Caco-2 (cell line): ENCODE results near the gene SERINC5. TPM values are rescaled to one million over a fixed set of nuclear protein-coding genes. Genes with fewer than 3 reads are reported as not detected.

ENCODE experiments used
- BruUV-seq: library from RNA; stranded (reverse); fragments of 400-500 nt; replicated peaks from 2 replicates; lab custom pipeline; 2021; lab: Mats Ljungman, UMichigan
- CTCF ChIA-PET: fragments of 300-600 bp; sonication (Branson Sonifier 250); formaldehyde crosslinking; loops from one replicate; lab custom pipeline; 2022; ENCODE audit warnings: antibody characterized with exemption; lab: Charles Lee
- POLR2A ChIA-PET: fragments of 300-600 bp; sonication (Branson Sonifier 250); formaldehyde crosslinking; loops from one replicate; lab custom pipeline; 2022; ENCODE audit warnings: antibody characterized with exemption; lab: Charles Lee
- DNase-seq, 2 experiments: peaks; one replicate each; pipeline versions ENCODE4 v3.0.0 to v3.0.0-alpha.2; 2020 to 2022
- H3K27me3 ChIP-seq: replicated peaks from 2 replicates; pipeline ENCODE4 v1.6.0; 2011; ENCODE audit warnings: low read length; ENCODE audit not compliant: control insufficient read depth, insufficient read depth
- H3K36me3 ChIP-seq: 2 replicates; pipeline ENCODE4 v1.5.1; 2011; ENCODE audit warnings: low read length; ENCODE audit not compliant: control insufficient read depth, insufficient read depth
- H3K4me1 ChIP-seq: fragments of 250-450 bp; sonication (Bioruptor Pico); 2 replicates; pipeline ENCODE4 v1.5.1; 2020; ENCODE audit warnings: mild to moderate bottlenecking
- H3K4me3 ChIP-seq: 2 replicates; pipeline ENCODE4 v1.5.1; 2011; ENCODE audit warnings: low read depth, mild to moderate bottlenecking, control low read depth, low read length
- H3K9me3 ChIP-seq: fragments of 250-450 bp; sonication (Bioruptor Pico); 2 replicates; pipeline ENCODE4 v1.5.1; 2020; ENCODE audit warnings: mild to moderate bottlenecking, moderate library complexity
- H3K27ac Mint-ChIP-seq: one replicate; pipeline ENCODE4 v1.8.0; 2022; ENCODE audit warnings: mixed read lengths; ENCODE audit not compliant: unreplicated experiment
- H3K27me3 Mint-ChIP-seq: one replicate; pipeline ENCODE4 v1.8.0; 2022; ENCODE audit warnings: mixed read lengths; ENCODE audit not compliant: insufficient read depth, unreplicated experiment
- H3K36me3 Mint-ChIP-seq: one replicate; pipeline ENCODE4 v1.8.0; 2022; ENCODE audit warnings: mild to moderate bottlenecking, mixed read lengths; ENCODE audit not compliant: insufficient read depth, unreplicated experiment
- H3K4me1 Mint-ChIP-seq: one replicate; pipeline ENCODE4 v1.8.0; 2022; ENCODE audit warnings: low read depth, mixed read lengths; ENCODE audit not compliant: unreplicated experiment
- H3K4me3 Mint-ChIP-seq: one replicate; pipeline ENCODE4 v1.8.0; 2022; ENCODE audit warnings: mild to moderate bottlenecking, moderate library complexity, mixed read lengths; ENCODE audit not compliant: unreplicated experiment
- H3K9me3 Mint-ChIP-seq: one replicate; pipeline ENCODE4 v1.8.0; 2022; ENCODE audit warnings: mixed read lengths; ENCODE audit not compliant: unreplicated experiment
- intact Hi-C: fragments of 100-400 bp; cut with micrococcal nuclease; formaldehyde crosslinking; loops from one replicate; pipeline ENCODE4 v1.10.0; 2022; ENCODE audit not compliant: unreplicated experiment
- total RNA-seq: library from RNA; stranded (reverse); gene quantifications from 2 replicates; pipeline ENCODE4 v1.2.3, GENCODE V29; 2022
- TF ChIP-seq, protein P1 (sequence below), 2 experiments: fragments of 200-600 bp in 1 of 2; IDR thresholded peaks; 1 replicate in 1 of 2; 2 replicates in 1 of 2; pipeline versions ENCODE4 v1.5.1 to v1.8.0; 2011 to 2022; ENCODE audit warnings: antibody characterized with exemption in 1 of 2, control low read depth in 1 of 2, inconsistent platforms in 1 of 2, low read depth in 1 of 2, low read length in 1 of 2, mild to moderate bottlenecking in 1 of 2, moderate library complexity in 1 of 2; ENCODE audit not compliant: insufficient read depth in 1 of 2, severe bottlenecking in 1 of 2, unreplicated experiment in 1 of 2

SERINC5 gene
- total RNA-seq, 1 experiment from 2014 or later, result 225 TPM

DNA sequence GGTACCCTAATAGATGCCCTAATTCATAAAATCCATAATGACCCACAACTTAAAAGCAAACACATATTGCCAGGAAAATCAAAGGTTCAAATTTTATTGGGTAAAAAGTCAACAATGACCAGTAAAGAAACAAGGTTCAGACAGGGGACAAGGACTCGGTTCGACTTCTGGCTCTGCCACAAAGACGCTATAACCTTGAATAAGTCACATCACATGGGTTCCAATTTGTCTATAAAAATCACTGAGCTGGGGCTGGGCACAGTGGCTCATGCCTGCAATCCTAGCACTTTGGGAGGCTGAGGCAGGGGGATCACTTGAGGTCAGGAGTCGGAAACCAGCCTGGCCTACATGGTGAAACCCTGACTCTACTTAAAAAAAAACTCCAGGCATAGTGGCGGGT lies 80.5 kb downstream of the SERINC5 start:
- no TSS peak for BruUV-seq
- no peak for DNase-seq
- Mint-ChIP-seq H3K27me3 (no peaks in the 10 kb centered on the region), H3K4me1 (peaks cover 40% of the 10 kb centered on the region), H3K27ac (peak overlapping the region; percentile 69), H3K36me3 (peaks cover 87% of the 10 kb centered on the region), H3K9me3 (no peaks in the 10 kb centered on the region), H3K4me3 (no peak overlapping the region)
- peaks cover 29% of the 10 kb centered on the region for H3K4me1 ChIP-seq
- no peaks in the 10 kb centered on the region for H3K9me3 ChIP-seq
- no peaks in the 10 kb centered on the region for H3K27me3 ChIP-seq
- intact Hi-C loops, result no loop called here
- POLR2A ChIA-PET, result no interaction called here
- CTCF ChIA-PET, result no interaction called here
- TF ChIP-seq, protein P1, sequence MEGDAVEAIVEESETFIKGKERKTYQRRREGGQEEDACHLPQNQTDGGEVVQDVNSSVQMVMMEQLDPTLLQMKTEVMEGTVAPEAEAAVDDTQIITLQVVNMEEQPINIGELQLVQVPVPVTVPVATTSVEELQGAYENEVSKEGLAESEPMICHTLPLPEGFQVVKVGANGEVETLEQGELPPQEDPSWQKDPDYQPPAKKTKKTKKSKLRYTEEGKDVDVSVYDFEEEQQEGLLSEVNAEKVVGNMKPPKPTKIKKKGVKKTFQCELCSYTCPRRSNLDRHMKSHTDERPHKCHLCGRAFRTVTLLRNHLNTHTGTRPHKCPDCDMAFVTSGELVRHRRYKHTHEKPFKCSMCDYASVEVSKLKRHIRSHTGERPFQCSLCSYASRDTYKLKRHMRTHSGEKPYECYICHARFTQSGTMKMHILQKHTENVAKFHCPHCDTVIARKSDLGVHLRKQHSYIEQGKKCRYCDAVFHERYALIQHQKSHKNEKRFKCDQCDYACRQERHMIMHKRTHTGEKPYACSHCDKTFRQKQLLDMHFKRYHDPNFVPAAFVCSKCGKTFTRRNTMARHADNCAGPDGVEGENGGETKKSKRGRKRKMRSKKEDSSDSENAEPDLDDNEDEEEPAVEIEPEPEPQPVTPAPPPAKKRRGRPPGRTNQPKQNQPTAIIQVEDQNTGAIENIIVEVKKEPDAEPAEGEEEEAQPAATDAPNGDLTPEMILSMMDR (IDR thresholded peaks at IDR 0.05; ENCODE audit: insufficient read depth in 1 of 2, low read depth in 1 of 2, low read length in 1 of 2, severe bottlenecking in 1 of 2, unreplicated experiment in 1 of 2), result no peak
- peaks cover 6% of the 10 kb centered on the region; the same call in 1 of the 2 replicates for H3K36me3 ChIP-seq
- H3K4me3 ChIP-seq, result no peak overlapping the region

DNA sequence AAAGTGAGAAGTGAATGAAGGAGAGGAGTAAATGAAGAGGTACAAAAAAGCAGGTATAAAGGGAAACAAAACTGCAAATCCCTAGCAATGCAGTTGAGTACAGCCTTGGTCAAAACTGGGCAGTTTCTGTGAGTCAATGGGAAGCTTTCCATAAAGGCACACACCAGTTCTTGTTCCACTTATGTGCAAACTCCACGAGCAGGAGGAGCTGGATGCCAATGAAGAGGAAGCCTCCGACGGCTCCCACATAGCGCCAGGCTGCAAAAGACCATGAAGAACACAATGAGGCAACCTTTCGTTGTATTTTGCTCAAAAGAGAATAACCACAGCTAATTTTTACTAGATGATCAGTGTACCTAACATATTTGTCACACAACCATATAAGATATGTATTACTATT lies 81.1 kb downstream of the SERINC5 start:
- Histone ChIP-seq H3K36me3 (peaks cover 6% of the 10 kb centered on the region; the same call in 1 of the 2 replicates), H3K27me3 (no peaks in the 10 kb centered on the region), H3K4me3 (no peak overlapping the region), H3K9me3 (no peaks in the 10 kb centered on the region), H3K4me1 (peaks cover 29% of the 10 kb centered on the region)
- DNase-seq, result no peak
- ChIA-PET POLR2A (no interaction called here), CTCF (interaction anchor here (0.9 kb wide), 1 partner anchor 18 kb away, joined by 4 read pairs; no protein-coding TSS in a partner anchor)
- no TSS peak for BruUV-seq
- Mint-ChIP-seq H3K36me3 (peaks cover 87% of the 10 kb centered on the region), H3K4me1 (peaks cover 40% of the 10 kb centered on the region), H3K27ac (peak overlapping the region; percentile 69), H3K27me3 (no peaks in the 10 kb centered on the region), H3K9me3 (no peaks in the 10 kb centered on the region), H3K4me3 (no peak overlapping the region)
- intact Hi-C loops, result no loop called here
- TF ChIP-seq, protein P1 (IDR thresholded peaks at IDR 0.05; ENCODE audit: insufficient read depth in 1 of 2, low read depth in 1 of 2, low read length in 1 of 2, severe bottlenecking in 1 of 2, unreplicated experiment in 1 of 2), result no peak

DNA sequence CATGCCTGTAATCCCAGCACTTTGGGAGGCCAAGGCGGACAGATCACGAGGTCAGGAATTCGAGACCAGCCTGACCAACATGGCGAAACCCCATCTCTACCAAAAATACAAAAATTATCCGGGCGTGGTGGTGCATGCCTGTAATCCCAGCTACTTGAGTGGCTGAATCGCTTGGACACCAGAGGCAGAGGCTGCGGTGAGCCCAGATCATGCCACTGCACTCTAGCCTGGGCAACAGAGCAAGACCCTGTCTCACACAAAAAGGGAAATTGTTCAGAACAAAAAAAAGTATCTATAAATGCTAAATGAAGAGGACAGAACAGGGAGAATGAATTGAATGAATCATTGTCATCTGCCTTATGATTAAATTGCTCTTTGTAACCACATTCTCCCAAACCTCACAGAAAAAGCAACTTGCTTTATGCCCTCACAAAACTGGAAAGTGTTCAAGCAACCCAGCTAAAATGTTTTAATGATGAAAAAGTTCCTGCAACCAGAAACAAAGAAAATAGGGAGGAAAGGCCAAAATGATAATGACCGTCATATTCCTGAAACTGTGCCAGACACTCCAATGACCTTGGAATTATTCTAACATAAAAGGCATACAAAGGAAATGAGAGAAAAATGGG lies 83.7 kb downstream of the SERINC5 start:
- H3K27me3 Mint-ChIP-seq, result no peaks in the 10 kb centered on the region
- TF ChIP-seq, protein P1 (IDR thresholded peaks at IDR 0.05; ENCODE audit: insufficient read depth in 1 of 2, low read depth in 1 of 2, low read length in 1 of 2, severe bottlenecking in 1 of 2, unreplicated experiment in 1 of 2), result no peak
- H3K4me3 ChIP-seq, result no peak overlapping the region
- peak overlapping the region; percentile 54 for H3K27ac Mint-ChIP-seq
- BruUV-seq, result no TSS peak
- POLR2A ChIA-PET, result no interaction called here
- no peak for DNase-seq
- peaks cover 10% of the 10 kb centered on the region for H3K36me3 ChIP-seq
- peaks cover 92% of the 10 kb centered on the region for H3K36me3 Mint-ChIP-seq
- peaks cover 53% of the 10 kb centered on the region for H3K4me1 Mint-ChIP-seq
- CTCF ChIA-PET, result no interaction called here
- peaks cover 33% of the 10 kb centered on the region for H3K4me1 ChIP-seq
- no peaks in the 10 kb centered on the region for H3K9me3 Mint-ChIP-seq
- intact Hi-C loops, result no loop called here
- H3K27me3 ChIP-seq, result no peaks in the 10 kb centered on the region
- no peak overlapping the region for H3K4me3 Mint-ChIP-seq
- H3K9me3 ChIP-seq, result no peaks in the 10 kb centered on the region
